Smooth muscle cell (in vitro differentiated cells): Measurements from ENCODE around the gene PCDH9. TPM values are rescaled to one million over a fixed set of nuclear protein-coding genes. Genes with fewer than 3 reads are reported as not detected.

ENCODE experiments used
- DNase-seq: peaks from one replicate; lab custom pipeline; 2025; ENCODE audit not compliant: unreplicated experiment; lab: John Stamatoyannopoulos, UW
- H2AFZ ChIP-seq: fragments of 200-600 bp; sonication (generic); 2 replicates; pipeline ENCODE4 v1.6.0; 2016; ENCODE audit warnings: antibody characterized with exemption, low read depth, mild to moderate bottlenecking
- H3F3A ChIP-seq: fragments of 200-600 bp; sonication (generic); 2 replicates; pipeline ENCODE4 v1.6.0; 2017; ENCODE audit warnings: antibody characterized with exemption, low read depth
- H3K27ac ChIP-seq: fragments of 200-600 bp; sonication (generic); 2 replicates; pipeline ENCODE4 v1.5.1; 2016; ENCODE audit warnings: low read depth, mild to moderate bottlenecking
- H3K27me3 ChIP-seq: fragments of 200-600 bp; sonication (generic); 2 replicates; pipeline ENCODE4 v1.6.1; 2016; ENCODE audit warnings: low read depth, mild to moderate bottlenecking
- H3K36me3 ChIP-seq: fragments of 200-600 bp; sonication (generic); 2 replicates; pipeline ENCODE4 v1.5.1; 2016; ENCODE audit warnings: low read depth
- H3K4me1 ChIP-seq: fragments of 200-600 bp; sonication (generic); 2 replicates; pipeline ENCODE4 v1.5.1; 2016; ENCODE audit warnings: low read depth
- H3K4me2 ChIP-seq: fragments of 200-600 bp; sonication (generic); 2 replicates; pipeline ENCODE4 v1.6.0; 2016; ENCODE audit warnings: mild to moderate bottlenecking
- H3K4me3 ChIP-seq: fragments of 200-600 bp; sonication (generic); 2 replicates; pipeline ENCODE4 v1.5.1; 2016; ENCODE audit warnings: mild to moderate bottlenecking
- H3K79me2 ChIP-seq: fragments of 200-600 bp; sonication (generic); 2 replicates; pipeline ENCODE4 v1.6.0; 2016; ENCODE audit warnings: low read depth, mild to moderate bottlenecking
- H3K9ac ChIP-seq: fragments of 200-600 bp; sonication (generic); 2 replicates; pipeline ENCODE4 v1.6.0; 2016; ENCODE audit warnings: low read depth
- H3K9me3 ChIP-seq: fragments of 200-600 bp; sonication (generic); replicated peaks from 2 replicates; pipeline ENCODE4 v1.5.1; 2016; ENCODE audit warnings: low read depth
- H4K20me1 ChIP-seq: fragments of 200-600 bp; sonication (generic); 2 replicates; pipeline ENCODE4 v1.6.0; 2016; ENCODE audit warnings: low read depth
- WGBS: methylation state at CpG from one replicate; pipeline ENCODE4 v1.1.7; 2016; ENCODE audit warnings: low lambda C conversion rate; 5-methylcytosine and 5-hydroxymethylcytosine counted together
- polyA plus RNA-seq: library from polyadenylated mRNA; unstranded; fragments of >200 nt; fragmentation: Nextera tagmentation; extraction: Ambion mirVana; gene quantifications from 2 replicates; pipeline ENCODE4 v1.2.1, GENCODE V29; 2016
- total RNA-seq: library from RNA; depleted of rRNA; stranded (reverse); fragments of >200 nt; gene quantifications from 2 replicates; pipeline ENCODE4 v1.2.3, GENCODE V29; 2014
- TF ChIP-seq, protein P1 (sequence below): fragments of 200-600 bp; sonication (generic); IDR thresholded peaks from 2 replicates; pipeline ENCODE4 v1.5.1; 2017; ENCODE audit warnings: borderline replicate concordance, mild to moderate bottlenecking, antibody characterized with exemption; ENCODE audit not compliant: insufficient read depth, poor library complexity, severe bottlenecking

PCDH9 gene
- total and polyA plus RNA-seq, 2 experiments from 2014 or later: 0.65 to 1.9 TPM

GRCh38 chr13:67135356-67135755 is 94.8 kb downstream of the PCDH9 start:
- H3K4me2 ChIP-seq: no peak overlapping the region
- H3K9ac ChIP-seq: no peak overlapping the region

GRCh38 chr13:67134417-67135129 is 95.6 kb downstream of the PCDH9 start:
- TF ChIP-seq, protein P1, sequence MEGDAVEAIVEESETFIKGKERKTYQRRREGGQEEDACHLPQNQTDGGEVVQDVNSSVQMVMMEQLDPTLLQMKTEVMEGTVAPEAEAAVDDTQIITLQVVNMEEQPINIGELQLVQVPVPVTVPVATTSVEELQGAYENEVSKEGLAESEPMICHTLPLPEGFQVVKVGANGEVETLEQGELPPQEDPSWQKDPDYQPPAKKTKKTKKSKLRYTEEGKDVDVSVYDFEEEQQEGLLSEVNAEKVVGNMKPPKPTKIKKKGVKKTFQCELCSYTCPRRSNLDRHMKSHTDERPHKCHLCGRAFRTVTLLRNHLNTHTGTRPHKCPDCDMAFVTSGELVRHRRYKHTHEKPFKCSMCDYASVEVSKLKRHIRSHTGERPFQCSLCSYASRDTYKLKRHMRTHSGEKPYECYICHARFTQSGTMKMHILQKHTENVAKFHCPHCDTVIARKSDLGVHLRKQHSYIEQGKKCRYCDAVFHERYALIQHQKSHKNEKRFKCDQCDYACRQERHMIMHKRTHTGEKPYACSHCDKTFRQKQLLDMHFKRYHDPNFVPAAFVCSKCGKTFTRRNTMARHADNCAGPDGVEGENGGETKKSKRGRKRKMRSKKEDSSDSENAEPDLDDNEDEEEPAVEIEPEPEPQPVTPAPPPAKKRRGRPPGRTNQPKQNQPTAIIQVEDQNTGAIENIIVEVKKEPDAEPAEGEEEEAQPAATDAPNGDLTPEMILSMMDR: no peak
- Histone ChIP-seq H3K27me3 (no peaks in the 10 kb centered on the region), H3K9ac (peak overlapping the region; percentile 50), H2AFZ (peak overlapping the region; percentile 98), H3K4me1 (no peaks in the 10 kb centered on the region), H3K79me2 (no peaks in the 10 kb centered on the region), H3K4me2 (peak overlapping the region; percentile 79), H3K36me3 (no peaks in the 10 kb centered on the region), H3K9me3 (no peaks in the 10 kb centered on the region), H3F3A (no peaks in the 10 kb centered on the region), H4K20me1 (no peaks in the 10 kb centered on the region), H3K27ac (no peak overlapping the region), H3K4me3 (peak overlapping the region; percentile 41)
- no peak for DNase-seq
- 37% methylated on average over 7 of the region's 7 CpGs for WGBS

More at GRCh38 chr13:67135356-67135755, 94.8 kb downstream of the PCDH9 start:
- H3F3A ChIP-seq: no peaks in the 10 kb centered on the region
- no peak overlapping the region for H3K4me3 ChIP-seq
- WGBS: 63% methylated on average over 4 of the region's 4 CpGs
- H4K20me1 ChIP-seq: no peaks in the 10 kb centered on the region
- H3K4me1 ChIP-seq: no peaks in the 10 kb centered on the region
- no peaks in the 10 kb centered on the region for H3K27me3 ChIP-seq
- H3K9me3 ChIP-seq: no peaks in the 10 kb centered on the region
- no peaks in the 10 kb centered on the region for H3K36me3 ChIP-seq
- TF ChIP-seq, protein P1: no peak
- no peak for DNase-seq
- no peaks in the 10 kb centered on the region for H3K79me2 ChIP-seq
- H3K27ac ChIP-seq: no peak overlapping the region
- peak overlapping the region; percentile 21 for H2AFZ ChIP-seq

DNA sequence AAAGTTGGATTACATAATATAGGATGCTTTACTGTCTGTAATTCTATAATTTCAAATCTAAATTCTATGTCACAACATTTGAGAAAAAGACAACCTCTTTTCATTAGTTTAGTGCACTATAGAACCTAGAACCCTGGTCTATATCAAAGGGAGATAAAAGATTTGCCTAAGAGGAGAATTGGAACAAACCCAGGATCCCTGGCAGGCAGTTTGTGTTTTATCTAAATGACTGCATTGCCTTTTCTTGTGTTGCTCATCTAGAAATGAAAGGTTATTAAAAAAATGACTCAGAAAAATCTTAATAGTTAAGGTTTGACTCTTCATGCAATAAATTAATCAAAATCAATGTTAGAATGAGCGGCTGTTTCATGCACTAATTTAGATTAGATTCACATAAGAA is 96.7 kb downstream of the PCDH9 start:
- Histone ChIP-seq H4K20me1 (no peaks in the 10 kb centered on the region), H3K4me1 (no peaks in the 10 kb centered on the region), H3K27me3 (no peaks in the 10 kb centered on the region), H3K4me2 (no peak overlapping the region), H3F3A (no peaks in the 10 kb centered on the region), H2AFZ (no peak overlapping the region), H3K9ac (no peak overlapping the region), H3K36me3 (no peaks in the 10 kb centered on the region), H3K9me3 (no peaks in the 10 kb centered on the region), H3K79me2 (no peaks in the 10 kb centered on the region), H3K4me3 (no peak overlapping the region), H3K27ac (no peak overlapping the region)
- TF ChIP-seq, protein P1: no peak
- DNase-seq: no peak
- WGBS: 100% methylated on average over 1 of the region's 1 CpG

DNA sequence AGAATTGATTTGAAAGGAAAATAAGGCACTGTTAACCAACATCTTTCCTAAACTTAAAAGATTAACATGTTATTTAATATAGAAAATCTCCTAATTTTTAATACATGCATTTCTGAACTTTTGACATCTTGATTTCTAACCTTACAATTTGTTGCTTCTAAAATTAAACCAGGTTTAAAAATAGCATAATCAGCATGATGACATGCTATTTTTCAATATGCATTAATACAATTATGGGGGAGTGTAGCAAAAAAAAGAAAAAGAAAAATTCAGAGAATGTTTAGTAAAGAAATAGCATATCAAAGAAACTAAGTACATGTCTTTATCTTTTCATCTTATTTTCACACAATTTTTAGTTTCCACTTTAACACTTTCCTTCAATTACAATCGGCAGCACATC is 98.7 kb downstream of the PCDH9 start:
- Histone ChIP-seq H3F3A (no peaks in the 10 kb centered on the region), H3K9me3 (no peaks in the 10 kb centered on the region), H3K27me3 (no peaks in the 10 kb centered on the region), H3K4me2 (no peak overlapping the region), H3K4me3 (no peak overlapping the region), H2AFZ (no peak overlapping the region), H3K9ac (no peak overlapping the region), H3K79me2 (no peaks in the 10 kb centered on the region), H4K20me1 (no peaks in the 10 kb centered on the region), H3K36me3 (no peaks in the 10 kb centered on the region), H3K27ac (no peak overlapping the region), H3K4me1 (no peaks in the 10 kb centered on the region)
- WGBS: 97% methylated on average over 1 of the region's 1 CpG
- TF ChIP-seq, protein P1: no peak
- DNase-seq: no peak
